B cell (primary cell): ENCODE data around the gene MEIS2.

Experiments used
- CTCF ChIP-seq: fragments of 200-600 bp; IDR thresholded peaks from one replicate; pipeline ENCODE4 v1.8.0; 2022; ENCODE audit warnings: antibody characterized with exemption, mild to moderate bottlenecking
- EZH2 ChIP-seq: IDR thresholded peaks from 2 replicates; pipeline ENCODE4 v1.6.1; 2012; ENCODE audit warnings: borderline replicate concordance, low read depth, mild to moderate bottlenecking, moderate library complexity, low read length; ENCODE audit not compliant: insufficient read depth, poor library complexity, severe bottlenecking

- TF ChIP-seq CTCF: no peak
- TF ChIP-seq EZH2: no peak
These were observed 158.0 kb downstream of the MEIS2 start for GRCh38 chr15:36942248-36942827.
